Measurements from ENCODE around the gene IGSF8. TPM values are rescaled to one million over a fixed set of nuclear protein-coding genes. Genes with fewer than 3 reads are reported as not detected.

IGSF8 gene
- total and polyA plus RNA-seq, 2 donors (not counting 1 experiment from before 2014, with no cell fraction given): 6.5 to 24.4 TPM

DNA sequence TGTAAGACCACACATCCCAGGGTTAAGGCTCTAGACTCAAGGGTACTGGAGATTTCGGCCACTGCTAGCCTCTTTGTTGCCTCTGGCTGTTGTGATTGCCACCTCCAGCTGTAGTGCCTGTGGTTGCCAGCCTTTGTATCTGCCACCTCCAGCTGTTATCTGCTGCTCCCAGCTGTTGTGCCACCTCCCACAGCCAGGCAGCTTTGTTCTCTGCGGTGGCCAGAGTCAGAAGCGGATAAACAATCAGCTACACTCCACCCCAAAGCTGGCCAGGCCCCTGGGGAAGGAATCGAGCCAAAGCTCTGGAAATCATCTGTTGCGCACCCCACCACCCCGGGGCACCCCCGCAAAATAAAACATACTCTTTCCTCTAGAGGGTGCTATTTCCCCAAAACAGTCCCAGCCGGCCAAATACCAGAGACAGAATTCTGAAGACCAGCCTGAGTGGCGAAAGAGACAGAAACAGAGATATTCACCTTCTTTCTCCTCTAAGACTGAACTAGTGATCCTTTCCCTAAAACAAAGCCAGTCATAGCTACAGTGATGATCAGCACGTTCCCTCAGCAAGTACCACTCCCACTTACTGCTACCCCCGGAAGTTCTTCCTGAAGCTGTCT lies 51.8 kb downstream of the IGSF8 start:
- peak overlapping the region; percentile 28 for H3K4me2 ChIP-seq (ENCODE audit: extremely low read depth, insufficient read depth, low read length)

DNA sequence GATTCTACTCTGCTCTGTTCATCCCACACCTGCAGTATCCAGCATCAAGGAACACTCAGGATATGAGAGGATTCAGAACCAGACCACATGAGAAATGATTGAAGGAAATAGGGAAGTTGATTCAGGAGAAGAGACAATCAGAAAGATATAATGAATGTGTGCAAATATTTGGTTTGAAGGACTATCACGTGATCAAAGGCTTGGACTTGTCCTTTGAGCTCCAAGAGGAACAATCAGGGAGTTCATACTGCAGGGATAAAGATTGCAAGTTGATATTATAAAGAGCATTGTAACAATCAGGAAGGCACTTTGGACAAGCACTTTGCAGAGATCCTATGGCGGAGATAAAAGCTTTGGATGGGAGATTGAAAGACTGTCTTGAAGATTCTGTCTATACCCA lies 52.8 kb downstream of the IGSF8 start:
- TF ChIP-seq EZH2 (IDR thresholded peaks at IDR 0.05; ENCODE audit: low read length, missing control alignments): no peak
- TF ChIP-seq CTCF (conservative IDR thresholded peaks at IDR 0.05 in 1 of 2, IDR thresholded peaks at IDR 0.05 in 1 of 2; ENCODE audit: low read depth in 1 of 2, low read length in 2 of 2): no peak
- Histone ChIP-seq H3K9me3 (ENCODE audit: control insufficient read depth, insufficient read depth, low read depth, low read length) (no peaks in the 10 kb centered on the region), H3K4me2 (ENCODE audit: extremely low read depth, insufficient read depth, low read length) (no peak overlapping the region), H3K27ac (ENCODE audit: insufficient read depth, low read length) (no peak overlapping the region), H3K4me1 (ENCODE audit: control insufficient read depth, extremely low read depth, insufficient read depth, low read length) (no peaks in the 10 kb centered on the region), H3K4me3 (replicated peaks in 1 of 4; ENCODE audit: control extremely low read depth in 1 of 4, insufficient read depth in 1 of 4, low read depth in 3 of 4, low read length in 4 of 4) (no peak overlapping the region), H3K79me2 (ENCODE audit: control insufficient read depth, insufficient read depth, low read length) (no peaks in the 10 kb centered on the region), H4K20me1 (ENCODE audit: control insufficient read depth, extremely low read depth, insufficient read depth, low read length) (no peaks in the 10 kb centered on the region), H3K36me3 (ENCODE audit: control insufficient read depth, insufficient read depth, low read length) (no peaks in the 10 kb centered on the region), H2AFZ (ENCODE audit: low read length) (no peak overlapping the region), H3K27me3 (ENCODE audit: control insufficient read depth, insufficient read depth, low read length) (peaks cover 12% of the 10 kb centered on the region), H3K9ac (ENCODE audit: insufficient read depth, low read length) (no peak overlapping the region)
- no peak for DNase-seq (ENCODE audit: low read depth in 2 of 2)

More for the DNA sequence above, 51.8 kb downstream of the IGSF8 start:
- Histone ChIP-seq H3K27me3 (ENCODE audit: control insufficient read depth, insufficient read depth, low read length) (peaks cover 14% of the 10 kb centered on the region), H3K79me2 (ENCODE audit: control insufficient read depth, insufficient read depth, low read length) (no peaks in the 10 kb centered on the region), H3K9ac (ENCODE audit: insufficient read depth, low read length) (no peak overlapping the region), H3K4me3 (replicated peaks in 1 of 4; ENCODE audit: control extremely low read depth in 1 of 4, insufficient read depth in 1 of 4, low read depth in 3 of 4, low read length in 4 of 4) (peak overlapping the region in 1 of 4 experiments; percentile 22), H2AFZ (ENCODE audit: low read length) (peak overlapping the region; percentile 51), H3K9me3 (ENCODE audit: control insufficient read depth, insufficient read depth, low read depth, low read length) (no peaks in the 10 kb centered on the region), H4K20me1 (ENCODE audit: control insufficient read depth, extremely low read depth, insufficient read depth, low read length) (no peaks in the 10 kb centered on the region), H3K27ac (ENCODE audit: insufficient read depth, low read length) (no peak overlapping the region), H3K4me1 (ENCODE audit: control insufficient read depth, extremely low read depth, insufficient read depth, low read length) (no peaks in the 10 kb centered on the region), H3K36me3 (ENCODE audit: control insufficient read depth, insufficient read depth, low read length) (no peaks in the 10 kb centered on the region)
- TF ChIP-seq EZH2 (IDR thresholded peaks at IDR 0.05; ENCODE audit: low read length, missing control alignments): no peak
- peak; percentile 52 to 54 for TF ChIP-seq CTCF (conservative IDR thresholded peaks at IDR 0.05 in 1 of 2, IDR thresholded peaks at IDR 0.05 in 1 of 2; ENCODE audit: low read depth in 1 of 2, low read length in 2 of 2)
- DNase-seq (ENCODE audit: low read depth in 2 of 2): peak; percentile 17 to 36

- H3K9ac ChIP-seq (ENCODE audit: insufficient read depth, low read length): no peak overlapping the region
- TF ChIP-seq EZH2 (IDR thresholded peaks at IDR 0.05; ENCODE audit: low read length, missing control alignments) (no peak), CTCF (conservative IDR thresholded peaks at IDR 0.05 in 1 of 2, IDR thresholded peaks at IDR 0.05 in 1 of 2; ENCODE audit: low read depth in 1 of 2, low read length in 2 of 2) (no peak)
- H4K20me1 ChIP-seq (ENCODE audit: control insufficient read depth, extremely low read depth, insufficient read depth, low read length): no peaks in the 10 kb centered on the region
- no peak overlapping the region for H2AFZ ChIP-seq (ENCODE audit: low read length)
- no peak for DNase-seq (ENCODE audit: low read depth in 2 of 2)
- H3K79me2 ChIP-seq (ENCODE audit: control insufficient read depth, insufficient read depth, low read length): no peaks in the 10 kb centered on the region
- no peaks in the 10 kb centered on the region for H3K36me3 ChIP-seq (ENCODE audit: control insufficient read depth, insufficient read depth, low read length)
- H3K27me3 ChIP-seq (ENCODE audit: control insufficient read depth, insufficient read depth, low read length): peaks cover 12% of the 10 kb centered on the region
- H3K4me3 ChIP-seq (replicated peaks in 1 of 4; ENCODE audit: control extremely low read depth in 1 of 4, insufficient read depth in 1 of 4, low read depth in 3 of 4, low read length in 4 of 4): no peak overlapping the region
- no peak overlapping the region for H3K4me2 ChIP-seq (ENCODE audit: extremely low read depth, insufficient read depth, low read length)
- H3K4me1 ChIP-seq (ENCODE audit: control insufficient read depth, extremely low read depth, insufficient read depth, low read length): no peaks in the 10 kb centered on the region
- no peaks in the 10 kb centered on the region for H3K9me3 ChIP-seq (ENCODE audit: control insufficient read depth, insufficient read depth, low read depth, low read length)
- no peak overlapping the region for H3K27ac ChIP-seq (ENCODE audit: insufficient read depth, low read length)
These were observed 54.9 kb downstream of the IGSF8 start for GRCh38 chr1:160043543-160043942.

Other genes with a start within 250 kb of the IGSF8 start
- under 0.01 TPM in 2 replicates for gene VSIG8, start 236.0 kb downstream of the IGSF8 start, total RNA-seq
- not detected in 2 replicates for gene VSIG8, start 236.0 kb downstream of the IGSF8 start, polyA plus RNA-seq
- gene CFAP45, start 198.5 kb downstream of the IGSF8 start, total RNA-seq: 0.51 and 1.5 TPM in 2 replicates
- 1.1 and 1.2 TPM in 2 replicates for gene CFAP45, start 198.5 kb downstream of the IGSF8 start, polyA plus RNA-seq
- gene TAGLN2, start 173.1 kb downstream of the IGSF8 start, total RNA-seq: 220 and 300 TPM in 2 replicates
- 718 and 768 TPM in 2 replicates for gene TAGLN2, start 173.1 kb downstream of the IGSF8 start, polyA plus RNA-seq
- gene IGSF9, start 153.0 kb downstream of the IGSF8 start, total RNA-seq: under 0.01 TPM in 2 replicates
- gene IGSF9, start 153.0 kb downstream of the IGSF8 start, polyA plus RNA-seq: not detected in 2 replicates
- gene SLAMF9, start 144.4 kb downstream of the IGSF8 start, total RNA-seq: not detected in 2 replicates
- not detected in 2 replicates for gene SLAMF9, start 144.4 kb downstream of the IGSF8 start, polyA plus RNA-seq
- gene PIGM, start 66.6 kb downstream of the IGSF8 start, total RNA-seq: 4.1 and 4.5 TPM in 2 replicates
- 6.4 and 6.7 TPM in 2 replicates for gene PIGM, start 66.6 kb downstream of the IGSF8 start, polyA plus RNA-seq
- gene KCNJ10, start 28.5 kb downstream of the IGSF8 start, total RNA-seq: not detected in 2 replicates
- not detected in 2 replicates for gene KCNJ10, start 28.5 kb downstream of the IGSF8 start, polyA plus RNA-seq
- under 0.01 TPM in 2 replicates for gene KCNJ9, start 17.1 kb downstream of the IGSF8 start, total RNA-seq
- not detected in 2 replicates for gene KCNJ9, start 17.1 kb downstream of the IGSF8 start, polyA plus RNA-seq
- gene ATP1A2, start 17.1 kb upstream of the IGSF8 start, total RNA-seq: 1.8 and 32.9 TPM in 2 replicates
- 0.01 and 0.44 TPM in 2 replicates for gene ATP1A2, start 17.1 kb upstream of the IGSF8 start, polyA plus RNA-seq
- 0.26 TPM in 1 of 2 replicates, not detected in the other for gene ATP1A4, start 53.0 kb upstream of the IGSF8 start, total RNA-seq
- not detected in 2 replicates for gene ATP1A4, start 53.0 kb upstream of the IGSF8 start, polyA plus RNA-seq
- gene CASQ1, start 92.0 kb upstream of the IGSF8 start, total RNA-seq: 0.17 and 0.26 TPM in 2 replicates
- gene CASQ1, start 92.0 kb upstream of the IGSF8 start, polyA plus RNA-seq: 0.15 TPM in 1 of 2 replicates, not detected in the other
- 84.7 and 108 TPM in 2 replicates for gene PEA15, start 106.8 kb upstream of the IGSF8 start, total RNA-seq
- 816 and 871 TPM in 2 replicates for gene PEA15, start 106.8 kb upstream of the IGSF8 start, polyA plus RNA-seq
- gene DCAF8, start 163.9 kb upstream of the IGSF8 start, total RNA-seq: 66.3 and 89.8 TPM in 2 replicates
- 72.6 and 75.4 TPM in 2 replicates for gene DCAF8, start 163.9 kb upstream of the IGSF8 start, polyA plus RNA-seq
- 43.7 and 72.8 TPM in 2 replicates for gene PEX19, start 186.5 kb upstream of the IGSF8 start, total RNA-seq
- gene PEX19, start 186.5 kb upstream of the IGSF8 start, polyA plus RNA-seq: 77.4 and 78.4 TPM in 2 replicates
- 284 and 316 TPM in 2 replicates for gene COPA, start 244.6 kb upstream of the IGSF8 start, total RNA-seq
- gene COPA, start 244.6 kb upstream of the IGSF8 start, polyA plus RNA-seq: 259 and 276 TPM in 2 replicates
- gene NCSTN, start 244.8 kb upstream of the IGSF8 start, total RNA-seq: 61.9 and 97.1 TPM in 2 replicates
- 188 and 207 TPM in 2 replicates for gene NCSTN, start 244.8 kb upstream of the IGSF8 start, polyA plus RNA-seq

Data from fibroblast of lung (primary cell).